Measurements from ENCODE around the gene GRK5. TPM values are rescaled to one million over a fixed set of nuclear protein-coding genes. Genes with fewer than 3 reads are reported as not detected.

GRK5 gene
- total RNA-seq, 4 donors from 2014 or later: 10.0 to 61.9 (median 18.1) TPM

DNA sequence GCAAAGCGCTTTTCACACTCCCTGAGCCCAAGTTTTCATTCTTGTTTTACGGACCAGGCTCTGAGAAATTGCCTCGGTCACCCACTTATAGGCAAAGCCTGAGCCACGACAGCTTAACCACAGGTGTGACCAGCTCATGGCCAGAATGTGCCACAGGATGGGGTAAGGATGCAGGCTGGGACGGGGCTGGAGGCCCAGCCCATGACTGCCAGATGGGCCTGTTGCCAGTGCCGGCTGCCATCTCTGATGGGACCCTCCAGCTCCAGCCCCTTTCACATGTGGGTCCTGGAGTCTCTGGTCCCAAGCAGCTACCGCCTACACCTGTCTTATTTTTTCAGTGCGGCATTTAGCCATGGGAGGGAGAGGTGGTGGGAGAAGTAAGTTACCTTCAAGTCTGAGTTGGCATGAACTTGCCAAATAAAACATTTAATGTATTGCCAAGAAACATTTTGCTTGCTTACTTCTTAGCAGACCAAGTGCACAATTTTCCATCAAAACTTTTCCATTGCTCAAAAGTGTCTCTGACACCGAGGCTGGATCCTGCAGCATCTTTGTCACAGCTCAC, 142.6 kb downstream of the GRK5 start:
- Histone ChIP-seq H3K4me3 (no peak overlapping the region), H3K27ac (peak overlapping the region in 2 of 4 donors; percentile 4 to 68), H3K27me3 (no peaks in the 10 kb centered on the region), H3K9me3 (peaks cover 0 to 10% (median 0%) of the 10 kb centered on the region in 4 donors), H3K4me1 (peaks cover 0 to 5% (median 1%) of the 10 kb centered on the region in 4 donors), H3K36me3 (no peaks in the 10 kb centered on the region)
- no peak for TF ChIP-seq POLR2A (IDR thresholded peaks at IDR 0.05)
- TF ChIP-seq, protein P1, sequence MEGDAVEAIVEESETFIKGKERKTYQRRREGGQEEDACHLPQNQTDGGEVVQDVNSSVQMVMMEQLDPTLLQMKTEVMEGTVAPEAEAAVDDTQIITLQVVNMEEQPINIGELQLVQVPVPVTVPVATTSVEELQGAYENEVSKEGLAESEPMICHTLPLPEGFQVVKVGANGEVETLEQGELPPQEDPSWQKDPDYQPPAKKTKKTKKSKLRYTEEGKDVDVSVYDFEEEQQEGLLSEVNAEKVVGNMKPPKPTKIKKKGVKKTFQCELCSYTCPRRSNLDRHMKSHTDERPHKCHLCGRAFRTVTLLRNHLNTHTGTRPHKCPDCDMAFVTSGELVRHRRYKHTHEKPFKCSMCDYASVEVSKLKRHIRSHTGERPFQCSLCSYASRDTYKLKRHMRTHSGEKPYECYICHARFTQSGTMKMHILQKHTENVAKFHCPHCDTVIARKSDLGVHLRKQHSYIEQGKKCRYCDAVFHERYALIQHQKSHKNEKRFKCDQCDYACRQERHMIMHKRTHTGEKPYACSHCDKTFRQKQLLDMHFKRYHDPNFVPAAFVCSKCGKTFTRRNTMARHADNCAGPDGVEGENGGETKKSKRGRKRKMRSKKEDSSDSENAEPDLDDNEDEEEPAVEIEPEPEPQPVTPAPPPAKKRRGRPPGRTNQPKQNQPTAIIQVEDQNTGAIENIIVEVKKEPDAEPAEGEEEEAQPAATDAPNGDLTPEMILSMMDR (IDR thresholded peaks at IDR 0.05): no peak
- DNase-seq: peak in 1 of 3 donors; percentile 19

DNA sequence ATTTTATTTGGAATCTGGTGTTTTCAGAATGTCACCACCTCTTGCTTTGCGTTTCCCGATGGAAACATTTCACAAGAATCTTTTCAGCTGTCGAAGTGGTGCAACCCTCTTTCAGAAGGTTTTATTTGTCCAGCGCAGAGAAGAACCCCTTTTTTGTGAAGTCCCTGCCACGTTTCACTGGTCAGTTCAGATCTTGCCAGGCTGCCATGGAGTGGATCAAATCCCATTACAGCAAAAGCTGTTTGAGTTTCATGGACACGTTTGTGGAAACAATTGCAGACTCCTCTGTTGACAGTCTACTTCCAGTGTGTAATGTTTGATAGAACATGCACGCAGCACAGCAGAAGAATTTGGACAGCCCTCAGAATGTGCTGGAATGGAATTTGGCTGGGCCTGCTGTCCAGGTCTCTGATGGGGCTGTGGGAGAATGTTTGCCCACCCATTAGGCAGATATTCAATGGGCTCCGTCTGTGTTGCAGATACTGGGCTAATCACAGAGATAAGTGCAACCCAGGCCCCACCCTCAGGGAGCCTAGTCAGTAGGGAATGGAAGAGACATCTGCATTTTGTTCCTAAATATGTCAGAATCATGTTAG, 143.2 kb downstream of the GRK5 start:
- H3K9me3 ChIP-seq: peaks cover 0 to 10% (median 0%) of the 10 kb centered on the region in 4 donors
- H3K27ac ChIP-seq: peak overlapping the region in 2 of 4 donors; percentile 4 to 68
- no peak overlapping the region for H3K4me3 ChIP-seq
- H3K4me1 ChIP-seq: peaks cover 0 to 5% (median 1%) of the 10 kb centered on the region in 4 donors
- H3K36me3 ChIP-seq: no peaks in the 10 kb centered on the region
- no peaks in the 10 kb centered on the region for H3K27me3 ChIP-seq
- DNase-seq: peak in 1 of 3 donors; percentile 3
- TF ChIP-seq, protein P1 (IDR thresholded peaks at IDR 0.05): no peak
- no peak for TF ChIP-seq POLR2A (IDR thresholded peaks at IDR 0.05)

- no peaks in the 10 kb centered on the region for H3K36me3 ChIP-seq
- peaks cover 0 to 10% (median 0%) of the 10 kb centered on the region in 4 donors for H3K9me3 ChIP-seq
- peaks cover 0 to 5% (median 1%) of the 10 kb centered on the region in 4 donors for H3K4me1 ChIP-seq
- no peak overlapping the region for H3K4me3 ChIP-seq
- peak in 1 of 3 donors; percentile 1 for DNase-seq
- no peaks in the 10 kb centered on the region for H3K27me3 ChIP-seq
- peak overlapping the region in 1 of 4 donors; percentile 68 for H3K27ac ChIP-seq
- TF ChIP-seq, protein P1 (IDR thresholded peaks at IDR 0.05): no peak
- no peak for TF ChIP-seq POLR2A (IDR thresholded peaks at IDR 0.05)
Measured at GRCh38 chr10:119351189-119351588, 143.8 kb downstream of the GRK5 start.

DNA sequence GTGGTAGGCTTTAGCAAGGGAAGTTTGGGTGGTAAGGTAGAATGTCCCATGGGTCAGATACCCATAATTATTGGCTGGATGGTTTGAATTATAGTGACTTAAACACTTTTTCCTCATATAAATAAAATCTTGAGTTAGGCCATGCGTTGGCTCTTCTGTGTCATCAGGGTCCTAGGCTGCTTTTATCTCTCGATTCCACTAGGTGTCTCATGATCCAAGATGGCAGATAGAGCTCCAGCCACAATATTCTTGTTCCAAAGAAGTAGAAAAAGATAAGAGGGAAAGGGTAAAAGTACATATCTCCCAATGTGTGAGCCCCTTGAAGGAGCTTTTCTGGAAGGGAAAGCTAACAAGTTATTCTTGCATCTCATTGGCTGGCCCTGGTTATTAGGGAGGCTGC, 144.7 kb downstream of the GRK5 start:
- Histone ChIP-seq H3K9me3 (peaks cover 0 to 10% (median 0%) of the 10 kb centered on the region in 4 donors), H3K4me3 (no peak overlapping the region), H3K4me1 (peaks cover 0 to 5% (median 1%) of the 10 kb centered on the region in 4 donors), H3K36me3 (no peaks in the 10 kb centered on the region), H3K27me3 (no peaks in the 10 kb centered on the region), H3K27ac (no peak overlapping the region)
- no peak for DNase-seq
- no peak for TF ChIP-seq POLR2A (IDR thresholded peaks at IDR 0.05)
- TF ChIP-seq, protein P1 (IDR thresholded peaks at IDR 0.05): no peak

- TF ChIP-seq POLR2A (IDR thresholded peaks at IDR 0.05): no peak
- TF ChIP-seq, protein P1 (IDR thresholded peaks at IDR 0.05): no peak
- Histone ChIP-seq H3K27ac (no peak overlapping the region), H3K36me3 (no peaks in the 10 kb centered on the region), H3K9me3 (peaks cover 0 to 10% (median 0%) of the 10 kb centered on the region in 4 donors), H3K4me3 (no peak overlapping the region), H3K4me1 (peaks cover 0 to 11% (median 1%) of the 10 kb centered on the region in 4 donors), H3K27me3 (no peaks in the 10 kb centered on the region)
- peak in 1 of 3 donors; percentile 18 for DNase-seq
Measured at GRCh38 chr10:119352807-119353206, 145.4 kb downstream of the GRK5 start.

Measured in Peyer's patch (tissue), 4 donors.